NCI-H2107 (cell line): ENCODE measurements around the gene SMKR1.
"Not testable (repeated sequence)": the region's sequence is repeated elsewhere in the genome, so short reads cannot be mapped to it uniquely, and the experiment has no call there.

Experiments
- DNase-seq: peaks from one replicate; lab custom pipeline; 2025; lab: John Stamatoyannopoulos, UW

Gene SMKR1

GRCh38 chr7:129482781-129483180 is 19.6 kb upstream of the SMKR1 start:
- no peak for DNase-seq

GRCh38 chr7:129489491-129489890 is 12.8 kb upstream of the SMKR1 start:
- DNase-seq: no peak

DNA sequence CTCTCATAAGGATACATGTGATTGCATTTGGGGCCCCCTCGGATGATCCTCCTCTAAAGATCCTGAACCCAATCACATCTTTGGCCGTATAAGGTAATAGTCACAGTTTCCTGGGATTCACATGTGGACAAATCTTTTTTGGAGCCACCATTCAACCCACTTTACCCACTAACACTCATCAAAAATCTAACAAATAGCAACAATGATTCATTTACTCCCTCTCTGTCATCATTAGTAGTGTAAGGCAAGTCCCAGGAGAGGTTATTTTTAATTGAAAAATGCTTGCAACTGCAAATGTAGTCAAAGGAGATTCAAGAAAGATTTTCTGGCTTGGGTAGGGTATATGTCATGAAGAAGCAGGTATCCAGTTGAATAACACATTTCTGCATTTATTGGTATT is 9.9 kb upstream of the SMKR1 start:
- no peak for DNase-seq

GRCh38 chr7:129493555-129493954 is 8.8 kb upstream of the SMKR1 start:
- no peak for DNase-seq

DNA sequence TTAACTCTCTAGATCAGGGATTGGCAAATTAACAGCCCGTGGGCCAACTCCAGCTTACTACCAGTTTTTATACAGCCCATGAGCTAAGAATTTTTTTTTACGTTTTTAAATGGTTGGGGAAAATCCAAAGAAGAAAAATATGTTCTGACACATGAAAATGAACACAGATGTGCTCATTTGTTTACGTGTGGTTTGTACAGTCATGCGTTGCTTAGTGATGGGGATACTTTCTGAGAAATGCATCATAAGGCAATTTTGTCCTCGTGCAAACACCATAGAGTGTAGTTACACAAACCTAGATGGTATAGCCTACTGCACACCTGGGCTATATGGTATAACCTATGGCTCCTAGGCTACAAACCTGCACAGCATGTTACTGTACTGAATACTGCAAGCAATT is 8.3 kb upstream of the SMKR1 start:
- no peak for DNase-seq

DNA sequence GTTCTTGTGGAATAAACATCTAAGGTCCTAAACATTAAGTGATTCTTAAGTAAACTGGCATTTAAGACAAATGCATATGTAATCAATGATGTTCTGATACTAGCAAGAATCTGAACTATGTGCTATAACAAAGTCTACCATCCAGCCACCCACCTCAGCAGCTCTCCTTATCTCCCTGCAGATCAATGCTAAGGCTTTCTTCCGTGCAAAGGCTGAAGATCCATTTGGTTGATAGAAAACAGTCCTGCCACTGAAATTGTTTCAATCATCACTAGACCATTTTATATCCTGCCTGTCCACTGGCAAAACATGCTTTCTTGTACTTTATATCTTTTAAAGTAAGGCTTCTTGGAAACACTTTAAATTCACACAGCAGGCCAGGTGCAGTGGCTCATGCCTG is 6.3 kb upstream of the SMKR1 start:
- DNase-seq: no peak

DNA sequence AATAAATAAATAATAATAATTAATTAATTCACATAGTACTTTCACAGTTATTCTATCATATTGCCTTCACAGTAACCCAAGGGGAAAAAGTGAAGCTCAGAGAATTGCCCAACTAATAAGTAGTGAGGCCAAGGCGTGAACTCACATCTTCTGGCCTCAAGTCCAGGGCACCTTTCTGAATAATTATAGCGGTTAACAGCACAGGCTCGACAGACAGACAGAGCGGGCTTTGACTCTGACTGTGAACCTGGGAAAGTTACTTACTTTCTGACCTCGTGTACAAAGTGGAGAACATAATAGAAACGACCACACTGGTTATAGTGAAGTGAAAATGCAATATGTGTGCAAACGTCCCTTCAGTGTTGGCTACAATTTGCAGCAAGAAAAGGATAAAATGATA is 5.7 kb upstream of the SMKR1 start:
- no peak for DNase-seq

- DNase-seq: no peak
Observed at GRCh38 chr7:129497156-129497555, 5.2 kb upstream of the SMKR1 start.

- DNase-seq: no peak
Observed at GRCh38 chr7:129498021-129498420, 4.3 kb upstream of the SMKR1 start.

- DNase-seq: no peak
Observed at GRCh38 chr7:129499999-129500398, 2.3 kb upstream of the SMKR1 start.

GRCh38 chr7:129502708-129503685 is 666 bp downstream of the SMKR1 start:
- no peak for DNase-seq

DNA sequence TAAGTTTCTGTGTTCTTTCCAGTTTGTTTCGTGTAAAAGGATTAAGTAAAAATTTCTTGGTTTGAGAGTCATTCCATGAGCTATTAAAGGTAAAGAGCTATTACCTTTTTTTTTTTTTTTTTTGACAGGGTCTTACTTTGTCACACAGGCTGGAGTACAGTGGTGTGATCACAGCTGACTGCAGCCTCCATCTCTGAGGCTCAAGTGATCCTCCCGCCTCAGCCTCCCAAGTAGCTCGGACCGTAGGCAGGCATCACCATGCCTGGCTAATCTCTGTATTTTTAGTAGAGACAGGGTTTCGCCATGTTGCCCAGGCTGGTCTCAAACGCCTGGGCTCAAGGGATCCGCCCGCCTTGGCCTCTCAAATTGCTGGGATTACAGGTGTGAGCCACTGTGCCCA is 1.4 kb downstream of the SMKR1 start:
- no peak for DNase-seq

- no peak for DNase-seq
Observed at GRCh38 chr7:129512192-129512591, 9.9 kb downstream of the SMKR1 start.

DNA sequence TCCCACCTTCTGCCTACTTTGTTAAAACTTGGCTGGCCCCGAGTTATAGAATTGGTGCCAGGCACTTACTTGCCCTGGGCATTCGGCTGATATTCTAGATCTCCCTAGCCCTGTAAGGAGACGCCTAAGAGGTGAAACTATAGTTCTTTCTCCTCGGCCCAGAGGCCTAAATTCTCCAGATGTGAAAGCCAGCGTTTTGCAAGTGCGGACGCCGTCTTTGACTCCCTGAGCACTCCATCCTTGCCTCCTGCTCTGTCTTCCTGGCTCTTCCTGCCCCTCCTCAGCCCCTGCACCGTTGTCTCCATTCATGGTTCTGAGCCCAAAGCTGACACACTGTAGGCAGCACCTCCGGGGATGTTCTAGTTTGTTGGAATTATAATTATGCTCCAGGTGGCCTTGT is 11.2 kb downstream of the SMKR1 start:
- no peak for DNase-seq

- no peak for DNase-seq
Observed at GRCh38 chr7:129514683-129515082, 12.4 kb downstream of the SMKR1 start.

GRCh38 chr7:129515381-129515780 is 13.1 kb downstream of the SMKR1 start:
- DNase-seq: no peak

DNA sequence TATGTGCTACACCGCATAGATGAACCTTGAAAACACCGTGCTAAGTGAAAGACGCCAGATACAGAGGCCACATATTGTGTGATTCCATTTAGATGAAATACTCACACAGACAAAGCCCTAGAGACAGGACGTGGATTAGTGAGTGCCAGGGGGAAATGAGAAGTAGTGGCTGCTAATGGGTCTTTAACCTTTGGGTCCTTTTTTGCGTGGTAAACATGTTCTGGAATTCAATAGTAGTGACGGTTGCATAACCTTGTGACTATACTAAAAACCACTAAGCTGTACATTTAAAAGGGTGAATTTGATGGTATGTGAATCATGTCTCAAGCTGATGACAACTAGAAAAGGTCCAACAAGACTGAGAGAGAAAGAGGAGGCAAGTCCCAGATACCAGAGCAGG is 15.6 kb downstream of the SMKR1 start:
- no peak for DNase-seq

DNA sequence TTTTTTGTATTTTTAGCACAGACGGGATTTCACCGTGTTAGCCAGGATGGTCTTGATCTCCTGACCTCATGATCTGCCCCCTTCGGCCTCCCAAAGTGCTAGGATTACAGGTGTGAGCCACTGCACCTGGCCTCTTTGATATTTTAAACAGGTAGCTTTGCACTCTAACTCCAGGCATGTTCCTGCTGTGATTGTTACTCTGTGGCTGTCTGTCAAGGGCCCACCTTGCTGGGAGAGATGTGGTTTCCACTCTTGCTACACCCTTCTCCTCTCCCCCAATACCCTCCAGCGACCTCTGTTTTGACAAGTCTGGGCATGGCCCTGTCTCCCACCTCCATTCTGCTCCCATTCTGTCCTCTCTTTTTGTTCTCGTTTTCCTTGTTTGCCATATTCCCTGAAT is 17.1 kb downstream of the SMKR1 start:
- no peak for DNase-seq

DNA sequence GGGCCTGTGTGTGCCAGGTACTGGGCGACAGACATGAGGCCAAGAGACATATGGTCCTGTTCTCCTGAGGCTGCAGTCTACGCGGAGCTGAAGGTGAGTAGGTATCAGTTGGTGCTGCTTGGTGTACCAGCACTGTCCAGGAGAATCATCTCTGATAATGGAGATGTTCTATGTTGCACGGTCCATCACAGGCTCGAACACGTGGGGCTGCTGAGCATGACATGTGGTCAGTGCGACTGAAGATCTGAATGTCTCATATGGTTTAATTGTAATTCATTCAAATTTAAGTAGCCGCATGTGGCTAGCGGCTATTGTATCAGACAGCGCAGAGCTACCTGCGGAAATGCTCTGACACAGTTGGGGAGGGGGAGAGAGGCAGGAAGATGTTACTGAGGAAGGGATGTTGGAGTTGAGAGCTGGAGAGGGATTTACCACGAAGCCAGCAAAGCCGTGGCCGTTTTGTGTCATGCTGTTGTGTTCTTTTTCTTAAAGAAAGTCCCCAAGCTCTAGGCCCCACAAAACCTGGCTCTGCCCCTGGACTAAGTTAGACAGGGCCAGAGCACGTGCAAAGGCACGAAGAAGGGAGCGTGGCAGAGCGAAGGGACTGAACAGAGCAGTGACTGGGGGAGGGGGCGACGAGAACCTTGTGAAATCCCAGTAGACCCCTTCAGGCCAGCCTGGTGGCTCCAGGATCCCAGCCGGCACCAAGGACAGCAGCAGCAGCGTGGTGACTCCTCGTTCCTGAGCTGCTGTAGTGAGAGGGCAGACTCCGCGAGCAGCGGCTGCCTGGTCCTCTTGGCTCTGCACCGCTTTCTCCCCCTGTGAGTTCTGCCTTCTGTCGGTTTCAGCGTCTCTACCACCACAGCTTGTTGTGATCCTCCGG is 20.0 kb downstream of the SMKR1 start:
- DNase-seq: no peak

DNA sequence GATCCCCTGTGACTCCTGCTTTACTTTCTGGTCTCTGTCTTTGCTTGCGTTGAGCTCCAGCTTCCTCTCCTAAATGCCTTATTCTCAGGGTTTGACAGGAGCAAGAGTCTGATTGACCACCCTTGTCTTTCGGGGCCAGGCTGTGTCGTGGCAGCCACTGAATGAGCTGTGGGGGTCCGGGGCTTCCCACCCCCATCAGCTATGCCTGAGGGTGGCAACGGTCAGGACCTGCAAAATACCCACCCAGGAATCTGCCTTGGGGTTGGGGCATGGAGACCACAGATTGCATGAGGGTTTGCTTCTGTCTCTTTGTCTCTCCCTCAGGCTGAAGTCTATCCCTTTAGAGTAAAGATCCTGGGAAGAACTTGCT is 20.6 kb downstream of the SMKR1 start:
- DNase-seq: no peak

DNA sequence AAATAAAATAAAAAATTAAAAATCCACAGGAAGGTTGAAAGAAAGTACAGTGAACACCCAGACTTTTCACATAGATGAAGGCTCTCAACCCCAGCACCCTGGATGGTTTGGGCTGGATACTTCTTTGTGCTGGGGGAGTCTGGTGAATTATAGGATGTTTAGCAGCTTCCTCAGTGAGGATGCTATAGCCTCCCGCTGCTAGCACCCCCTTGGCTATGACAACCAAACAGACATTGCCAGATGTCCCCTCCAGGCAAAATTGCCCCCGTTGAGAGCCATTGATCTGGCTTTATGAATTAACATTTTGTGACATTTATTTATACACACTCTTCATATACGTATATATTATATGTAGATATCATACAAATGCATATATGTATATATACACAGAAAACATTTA is 21.6 kb downstream of the SMKR1 start:
- DNase-seq: no peak

DNA sequence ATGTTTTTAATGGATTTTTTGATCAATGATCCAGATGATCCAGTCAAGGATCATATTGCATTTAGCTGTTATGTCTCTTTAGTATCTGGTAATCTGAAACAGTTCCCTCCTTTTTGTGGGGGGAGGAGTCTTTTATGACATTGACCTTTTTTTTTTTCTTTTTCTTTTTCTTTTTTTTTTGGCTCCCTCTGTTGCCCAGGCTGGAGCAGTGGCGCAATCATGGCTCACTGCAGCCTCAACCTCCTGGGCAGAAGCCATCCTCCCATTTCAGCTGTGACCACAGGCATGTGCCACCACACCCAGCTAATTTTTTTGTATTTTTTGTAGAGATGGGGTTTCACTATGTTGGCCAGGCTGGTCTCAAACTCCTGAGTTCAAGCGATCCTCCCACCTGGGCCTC is 22.1 kb downstream of the SMKR1 start:
- not testable (repeated sequence) for DNase-seq

- DNase-seq: no peak
Observed at GRCh38 chr7:129525225-129525862, 23.0 kb downstream of the SMKR1 start.
